Gastroesophageal sphincter (tissue), 4 donors: Measurements from ENCODE around the gene PRELP. TPM values are rescaled to one million over a fixed set of nuclear protein-coding genes. Genes with fewer than 3 reads are reported as not detected.

Experiments used
- ATAC-seq: fragments of 150-250 bp; one replicate; pipeline ENCODE4 v1.9.1; 2016; ENCODE audit warnings: mild to moderate bottlenecking, moderate library complexity
- H3K27ac ChIP-seq, 4 donors: fragments of 200-600 bp; sonication (generic) in 3 of 4; 1 replicate in 3 of 4; 2 replicates in 1 of 4; pipeline ENCODE4 v1.5.1; 2016 to 2019
- H3K27me3 ChIP-seq: fragments of 200-600 bp; sonication (generic); one replicate; pipeline ENCODE4 v1.5.1; 2019
- H3K36me3 ChIP-seq, 2 donors: fragments of 200-600 bp; sonication (generic); one replicate each; pipeline ENCODE4 v1.5.1; 2019; ENCODE audit warnings: control low read depth in 1 of 2
- H3K4me1 ChIP-seq, 3 donors: fragments of 200-600 bp; sonication (generic); 1 replicate in 2 of 3; 2 replicates in 1 of 3; pipeline ENCODE4 v1.5.1; 2016 to 2019; ENCODE audit warnings: control low read depth in 2 of 3
- H3K4me3 ChIP-seq, 2 donors: fragments of 200-600 bp; sonication (generic); one replicate each; pipeline ENCODE4 v1.5.1; 2019; ENCODE audit warnings: mild to moderate bottlenecking in 1 of 2, moderate library complexity in 1 of 2
- H3K9me3 ChIP-seq, 3 donors: fragments of 200-600 bp; sonication (generic); one replicate each; pipeline ENCODE4 v1.5.1; 2017 to 2019; ENCODE audit warnings: control low read depth in 2 of 3
- EP300 ChIP-seq: sonication (generic); formaldehyde crosslinking; IDR thresholded peaks from one replicate; pipeline ENCODE4 v1.6.1; 2017; ENCODE audit warnings: antibody characterized with exemption, mild to moderate bottlenecking
- POLR2A ChIP-seq, 2 donors: fragments of 450-650 bp; IDR thresholded peaks; one replicate each; pipeline ENCODE4 v1.6.1; 2017; ENCODE audit warnings: antibody characterized with exemption in 2 of 2, mild to moderate bottlenecking in 2 of 2, moderate library complexity in 1 of 2
- POLR2AphosphoS5 ChIP-seq: sonication (generic); formaldehyde crosslinking; IDR thresholded peaks from one replicate; pipeline ENCODE4 v1.6.1; 2017; ENCODE audit warnings: antibody characterized with exemption
- WGBS, 2 donors: methylation state at CpG; one replicate each; pipeline ENCODE4 v1.1.5; 2018; ENCODE audit warnings: low coverage in 1 of 2; 5-methylcytosine and 5-hydroxymethylcytosine counted together
- total RNA-seq, 4 donors: library from RNA; depleted of rRNA; stranded (reverse); fragments of >200 nt; gene quantifications; one replicate each; pipeline ENCODE4 v1.1.0, GENCODE V29; 2016
- TF ChIP-seq, protein P1 (sequence below), 4 experiments: fragments of 200-600 bp in 2 of 4; fragments of 450-650 bp in 2 of 4; sonication (generic) in 1 of 4; IDR thresholded peaks; one replicate each; pipeline ENCODE4 v1.5.1; 2017 to 2019; ENCODE audit warnings: antibody characterized with exemption in 4 of 4, mild to moderate bottlenecking in 2 of 4, moderate library complexity in 2 of 4

Gene PRELP
- total RNA-seq, 4 donors from 2014 or later, result 63.9 to 149 (median 66.1) TPM

DNA sequence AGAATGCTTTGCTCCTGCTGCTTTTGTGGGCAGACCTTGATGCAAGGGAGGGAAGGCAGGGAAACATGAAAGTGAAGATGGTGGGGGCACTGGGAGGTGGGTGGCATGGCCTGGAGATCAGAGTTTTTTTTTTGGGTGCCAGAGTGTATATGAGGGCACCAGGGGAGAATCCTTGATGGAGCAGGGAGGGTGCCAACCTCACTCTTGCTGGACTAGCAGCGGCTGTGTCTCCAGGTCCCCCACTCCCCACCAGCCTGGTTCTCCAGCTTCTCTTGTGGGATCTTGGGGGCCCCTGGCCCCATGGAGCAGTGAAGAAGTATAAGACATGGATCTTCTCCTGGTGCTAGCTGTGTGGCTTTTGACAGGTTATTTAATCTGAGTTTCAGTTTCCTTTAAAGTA lies 13.5 kb upstream of the PRELP start:
- Histone ChIP-seq H3K4me3 (no peak overlapping the region), H3K9me3 (no peaks in the 10 kb centered on the region), H3K36me3 (no peaks in the 10 kb centered on the region), H3K4me1 (peaks cover 24 to 54% (median 41%) of the 10 kb centered on the region in 3 donors), H3K27me3 (no peaks in the 10 kb centered on the region), H3K27ac (peak overlapping the region in 2 of 4 donors; percentile 91 to 93)
- ATAC-seq, result no peak
- 100% methylated on average over 1 of the region's 1 CpG for WGBS, 2 donors
- TF ChIP-seq POLR2A (IDR thresholded peaks at IDR 0.05) (no peak), POLR2AphosphoS5 (no peak), EP300 (no peak)
- TF ChIP-seq, protein P1, sequence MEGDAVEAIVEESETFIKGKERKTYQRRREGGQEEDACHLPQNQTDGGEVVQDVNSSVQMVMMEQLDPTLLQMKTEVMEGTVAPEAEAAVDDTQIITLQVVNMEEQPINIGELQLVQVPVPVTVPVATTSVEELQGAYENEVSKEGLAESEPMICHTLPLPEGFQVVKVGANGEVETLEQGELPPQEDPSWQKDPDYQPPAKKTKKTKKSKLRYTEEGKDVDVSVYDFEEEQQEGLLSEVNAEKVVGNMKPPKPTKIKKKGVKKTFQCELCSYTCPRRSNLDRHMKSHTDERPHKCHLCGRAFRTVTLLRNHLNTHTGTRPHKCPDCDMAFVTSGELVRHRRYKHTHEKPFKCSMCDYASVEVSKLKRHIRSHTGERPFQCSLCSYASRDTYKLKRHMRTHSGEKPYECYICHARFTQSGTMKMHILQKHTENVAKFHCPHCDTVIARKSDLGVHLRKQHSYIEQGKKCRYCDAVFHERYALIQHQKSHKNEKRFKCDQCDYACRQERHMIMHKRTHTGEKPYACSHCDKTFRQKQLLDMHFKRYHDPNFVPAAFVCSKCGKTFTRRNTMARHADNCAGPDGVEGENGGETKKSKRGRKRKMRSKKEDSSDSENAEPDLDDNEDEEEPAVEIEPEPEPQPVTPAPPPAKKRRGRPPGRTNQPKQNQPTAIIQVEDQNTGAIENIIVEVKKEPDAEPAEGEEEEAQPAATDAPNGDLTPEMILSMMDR (IDR thresholded peaks at IDR 0.05), result no peak

DNA sequence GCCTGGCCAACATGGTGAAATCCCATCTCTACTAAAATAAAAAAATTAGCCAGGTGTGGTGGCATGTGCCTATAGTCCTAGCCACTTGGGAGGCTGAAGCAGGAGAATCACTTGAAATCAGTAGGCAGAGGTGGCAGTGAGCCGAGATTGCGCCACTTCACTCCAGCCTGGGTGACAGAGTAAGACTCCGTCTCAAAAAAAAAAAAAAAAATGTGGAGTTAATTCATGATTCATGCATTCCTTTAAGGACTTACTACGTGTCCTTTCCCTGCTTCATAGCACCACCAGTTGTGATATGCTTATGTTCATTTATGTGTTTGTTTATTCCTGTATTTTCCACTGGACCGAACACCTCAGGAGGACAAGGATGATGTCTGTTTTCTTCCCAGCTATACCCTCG lies 12.7 kb upstream of the PRELP start:
- Histone ChIP-seq H3K27ac (peak overlapping the region; percentile 91 to 96 (median 92)), H3K27me3 (no peaks in the 10 kb centered on the region), H3K36me3 (no peaks in the 10 kb centered on the region), H3K4me1 (peaks cover 24 to 62% (median 43%) of the 10 kb centered on the region in 3 donors), H3K9me3 (no peaks in the 10 kb centered on the region), H3K4me3 (no peak overlapping the region)
- TF ChIP-seq POLR2AphosphoS5 (peak; percentile 64), EP300 (no peak), POLR2A (IDR thresholded peaks at IDR 0.05) (no peak)
- TF ChIP-seq, protein P1 (IDR thresholded peaks at IDR 0.05), result no peak
- 40 to 62% methylated on average over 5 to 6 of the region's 6 CpGs for WGBS, 2 donors
- peak; percentile 44 for ATAC-seq

DNA sequence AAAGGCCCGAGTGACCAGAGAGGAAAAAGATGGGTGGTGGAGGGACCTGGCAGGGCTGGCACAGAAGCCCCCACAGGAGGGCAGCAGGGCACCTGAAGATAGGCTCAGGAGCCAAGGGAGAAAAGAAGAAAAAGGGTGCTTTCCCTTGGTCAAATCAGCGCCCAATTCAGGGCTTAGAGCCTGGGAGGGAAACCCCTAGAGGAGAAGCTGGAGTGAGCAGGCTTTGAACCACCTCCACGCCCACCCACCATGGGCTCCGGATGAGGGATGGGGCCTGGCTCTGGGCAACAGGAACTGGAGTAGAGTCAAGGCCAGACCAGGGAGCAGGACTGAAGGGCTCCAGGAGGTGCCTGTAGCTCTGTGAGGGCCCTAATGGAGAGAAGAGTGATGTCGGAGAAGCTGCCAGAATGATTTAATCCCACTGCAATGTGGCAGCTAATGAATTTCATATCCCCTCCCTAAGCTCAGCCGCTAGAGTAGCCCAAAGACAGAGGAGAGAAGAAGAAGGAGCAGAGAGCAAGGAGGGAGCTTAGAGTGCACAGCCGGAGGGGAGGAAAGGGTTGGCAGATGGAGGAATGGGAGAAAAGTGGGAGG lies 12.0 kb upstream of the PRELP start:
- Histone ChIP-seq H3K4me3 (no peak overlapping the region), H3K9me3 (no peaks in the 10 kb centered on the region), H3K36me3 (no peaks in the 10 kb centered on the region), H3K4me1 (peaks cover 24 to 69% (median 48%) of the 10 kb centered on the region in 3 donors), H3K27ac (peak overlapping the region; percentile 91 to 96 (median 92)), H3K27me3 (no peaks in the 10 kb centered on the region)
- peak; percentile 32 for ATAC-seq
- TF ChIP-seq POLR2AphosphoS5 (peak; percentile 65), EP300 (no peak), POLR2A (IDR thresholded peaks at IDR 0.05) (no peak)
- TF ChIP-seq, protein P1 (IDR thresholded peaks at IDR 0.05), result peak in 3 of 4 experiments; percentile 25 to 44 (median 38)
- 21% methylated on average over 4 of the region's 7 CpGs; no CpG with 5 or more reads in 1 of the 2 donors for WGBS, 2 donors

DNA sequence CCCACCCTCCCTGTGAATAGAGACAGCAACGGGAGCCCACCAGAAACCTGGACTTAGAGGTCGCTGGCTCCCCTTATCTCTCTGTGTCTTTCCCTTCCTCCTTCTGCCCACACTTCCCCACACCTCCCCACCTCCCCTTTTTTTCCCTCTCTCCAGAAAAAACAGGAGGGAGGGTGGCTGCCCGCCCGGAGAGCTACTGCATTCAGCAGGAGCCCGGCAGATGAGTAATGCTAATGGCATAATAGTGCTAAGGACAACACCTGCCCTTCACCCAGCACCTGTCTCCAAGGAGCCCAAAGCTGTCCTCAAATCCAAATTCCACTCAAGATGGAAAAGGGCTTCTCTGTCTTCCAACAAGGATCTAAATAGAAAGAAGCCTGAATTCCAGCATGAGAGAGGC lies 11.4 kb upstream of the PRELP start:
- no peak overlapping the region for H3K4me3 ChIP-seq
- TF ChIP-seq, protein P1 (IDR thresholded peaks at IDR 0.05), result no peak
- TF ChIP-seq POLR2AphosphoS5 (no peak), EP300 (no peak), POLR2A (IDR thresholded peaks at IDR 0.05) (no peak)
- peak overlapping the region; percentile 91 to 96 (median 92) for H3K27ac ChIP-seq
- no peaks in the 10 kb centered on the region for H3K27me3 ChIP-seq
- WGBS, 2 donors, result 20 to 40% methylated on average over 1 to 2 of the region's 5 CpGs
- ATAC-seq, result peak; percentile 32
- H3K9me3 ChIP-seq, result no peaks in the 10 kb centered on the region
- no peaks in the 10 kb centered on the region for H3K36me3 ChIP-seq
- H3K4me1 ChIP-seq, result peaks cover 24 to 69% (median 48%) of the 10 kb centered on the region in 3 donors

DNA sequence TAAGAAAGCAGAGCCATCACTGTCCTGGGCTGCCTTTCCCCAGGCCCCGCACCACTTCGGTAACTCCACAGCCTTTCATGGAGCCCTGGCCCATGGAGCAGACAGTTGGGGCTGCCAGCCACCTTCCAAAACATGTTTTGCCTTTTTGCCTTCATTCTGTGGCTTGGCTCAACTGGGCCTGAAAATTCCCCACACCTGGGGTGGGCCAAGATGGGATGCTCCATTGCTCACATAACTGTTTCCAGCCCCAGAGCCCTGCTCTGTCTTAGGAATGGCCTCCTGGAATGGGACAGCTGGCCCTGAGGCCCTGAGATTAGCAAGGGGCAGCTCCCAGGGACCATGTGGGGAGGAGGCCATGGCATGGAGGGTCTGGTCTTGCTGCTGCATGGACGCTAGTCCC lies 10.9 kb upstream of the PRELP start:
- Histone ChIP-seq H3K27ac (peak overlapping the region; percentile 91 to 96 (median 92)), H3K9me3 (no peaks in the 10 kb centered on the region), H3K4me1 (peaks cover 24 to 70% (median 48%) of the 10 kb centered on the region in 3 donors), H3K27me3 (no peaks in the 10 kb centered on the region), H3K36me3 (no peaks in the 10 kb centered on the region), H3K4me3 (no peak overlapping the region)
- WGBS, 2 donors, result no CpG with 5 or more reads among the region's 3 CpGs
- ATAC-seq, result no peak
- TF ChIP-seq, protein P1 (IDR thresholded peaks at IDR 0.05), result no peak
- TF ChIP-seq EP300 (no peak), POLR2A (IDR thresholded peaks at IDR 0.05) (no peak), POLR2AphosphoS5 (no peak)
